MM.1S (cell line): ENCODE results near the gene GSE1.

Source experiments
- CTCF ChIP-seq: fragments of 300-600 bp; sonication (generic); IDR thresholded peaks from 2 replicates; pipeline ENCODE4 v1.5.1; 2016; ENCODE audit warnings: antibody characterized with exemption, low read length, mixed read lengths
- EZH2 ChIP-seq: fragments of 300-600 bp; sonication (generic); optimal IDR thresholded peaks from 2 replicates; pipeline ENCODE3; 2017; ENCODE audit warnings: low read depth, mild to moderate bottlenecking, antibody characterized with exemption, low read length, mixed read lengths

DNA sequence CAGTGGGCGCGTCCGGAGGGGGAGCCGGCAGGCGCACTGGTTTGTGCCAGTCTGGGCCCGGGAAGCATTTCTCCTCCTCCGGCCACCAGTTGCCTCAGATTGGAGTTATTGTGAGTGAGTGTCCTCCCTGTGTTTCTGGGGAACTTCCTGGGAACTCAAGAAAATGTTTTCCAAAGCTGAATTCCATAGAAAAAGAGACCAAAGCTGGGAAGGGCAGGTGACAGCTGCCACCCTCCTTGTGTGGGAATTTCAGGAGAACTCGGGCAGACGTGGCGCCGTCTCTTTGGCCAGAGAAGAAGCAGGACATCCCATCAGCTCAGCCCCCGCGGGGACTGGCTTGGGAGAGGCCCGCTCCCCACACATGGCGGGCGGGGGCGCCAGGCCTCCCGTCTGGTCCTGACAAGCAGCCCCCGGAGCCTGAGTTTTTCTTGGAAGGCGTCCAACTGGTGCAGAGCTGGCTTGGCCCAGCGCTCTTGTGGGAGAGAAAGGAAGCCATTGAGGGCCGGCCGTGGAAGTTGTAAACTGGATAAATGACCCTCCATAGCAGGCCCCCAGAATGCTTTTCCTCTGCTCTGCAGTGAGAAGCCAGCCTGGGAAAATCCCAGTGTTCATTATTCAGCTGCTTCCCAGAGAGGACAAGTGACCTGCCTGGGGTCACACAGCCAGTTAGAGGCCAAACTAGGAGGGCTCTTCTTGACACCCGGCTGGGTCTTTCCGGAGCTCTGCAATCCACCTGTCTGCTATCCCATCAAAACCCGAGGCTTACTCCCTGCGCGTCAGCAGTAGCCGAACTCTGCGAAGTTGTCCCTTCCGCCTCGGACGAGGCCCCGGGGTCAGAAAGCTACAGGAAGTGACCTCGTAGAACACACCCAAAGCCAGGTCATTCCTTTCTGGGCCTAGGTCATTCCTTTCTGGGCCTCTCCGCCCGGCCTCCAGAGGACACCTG is 39.2 kb upstream of the GSE1 start:
- no peak for TF ChIP-seq CTCF
- TF ChIP-seq EZH2 = no peak
